Measurements from ENCODE around the gene C18orf54.

DNA sequence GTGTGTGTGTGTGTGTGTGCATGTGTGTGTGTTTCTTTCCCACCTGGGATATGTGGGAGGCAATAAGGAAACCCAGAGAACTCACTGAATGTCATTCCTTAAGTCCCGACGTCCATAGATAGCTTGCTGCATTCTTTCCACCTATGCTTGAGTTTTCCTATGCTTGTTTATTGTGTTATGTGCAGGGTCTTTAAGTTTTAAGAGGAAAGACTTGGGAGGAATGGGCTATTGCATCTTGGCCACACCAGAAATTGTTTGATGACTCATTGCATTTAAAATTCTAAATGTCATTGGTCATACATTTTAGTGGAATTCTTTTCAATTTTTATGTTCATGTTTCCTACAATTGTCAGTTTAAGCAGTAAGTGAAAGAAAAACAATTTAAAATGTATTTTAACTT, 33.7 kb upstream of the C18orf54 start:
- TF ChIP-seq CTCF (IDR thresholded peaks at IDR 0.05) (no peak), POLR2A (IDR thresholded peaks at IDR 0.05) (no peak)

Measured in uterus (tissue), 2 donors.